Endodermal cell (in vitro differentiated cells): ENCODE measurements around the gene LTBP4. TPM values are rescaled to one million over a fixed set of nuclear protein-coding genes. Genes with fewer than 3 reads are reported as not detected.
A peak's percentile ranks its signal among the peaks of the same experiment; 100 is the strongest.

ENCODE experiments used
- DNase-seq: peaks from one replicate; pipeline ENCODE4 v3.0.0-alpha.2; 2017
- H3K27ac ChIP-seq: 2 replicates; pipeline ENCODE4 v1.5.1; 2013; ENCODE audit warnings: mild to moderate bottlenecking, low read depth, low read length, moderate library complexity
- H3K27me3 ChIP-seq: 2 replicates; pipeline ENCODE4 v1.6.1; 2013; ENCODE audit warnings: mild to moderate bottlenecking, low read length, moderate library complexity; ENCODE audit not compliant: insufficient read depth, control insufficient read depth, poor library complexity, severe bottlenecking
- H3K36me3 ChIP-seq: 2 replicates; pipeline ENCODE4 v1.7.0; 2013; ENCODE audit warnings: mild to moderate bottlenecking, low read length, moderate library complexity; ENCODE audit not compliant: control insufficient read depth, insufficient read depth
- H3K4me1 ChIP-seq: one replicate; pipeline ENCODE4 v1.7.0; 2013; ENCODE audit warnings: low read length; ENCODE audit not compliant: control insufficient read depth, insufficient read depth
- H3K4me3 ChIP-seq: 2 replicates; pipeline ENCODE4 v1.5.1; 2013; ENCODE audit warnings: mild to moderate bottlenecking, low read length, moderate library complexity
- H3K9ac ChIP-seq: 2 replicates; pipeline ENCODE4 v1.6.1; 2013; ENCODE audit warnings: mild to moderate bottlenecking, low read length, moderate library complexity; ENCODE audit not compliant: poor library complexity, severe bottlenecking; ENCODE audit errors: extremely low read depth
- H3K9me3 ChIP-seq: 2 replicates; pipeline ENCODE4 v1.6.1; 2013; ENCODE audit warnings: mild to moderate bottlenecking, low read length, moderate library complexity; ENCODE audit not compliant: control insufficient read depth
- H3K27ac Mint-ChIP-seq: 2 replicates; pipeline ENCODE4 v1.8.0; 2020; ENCODE audit warnings: mixed read lengths
- H3K27me3 Mint-ChIP-seq: 2 replicates; pipeline ENCODE4 v1.8.0; 2021; ENCODE audit warnings: mild to moderate bottlenecking, mixed read lengths; ENCODE audit not compliant: insufficient read depth
- H3K36me3 Mint-ChIP-seq: 2 replicates; pipeline ENCODE4 v1.8.0; 2020; ENCODE audit warnings: low read depth, mixed read lengths
- H3K4me1 Mint-ChIP-seq: 2 replicates; pipeline ENCODE4 v1.8.0; 2020; ENCODE audit warnings: mixed read lengths
- H3K4me3 Mint-ChIP-seq: 2 replicates; pipeline ENCODE4 v1.8.0; 2020; ENCODE audit warnings: mild to moderate bottlenecking, moderate library complexity, mixed read lengths
- H3K9me3 Mint-ChIP-seq: 2 replicates; pipeline ENCODE4 v1.8.0; 2020; ENCODE audit warnings: mild to moderate bottlenecking, mixed read lengths
- CTCF ChIP-seq: fragments of 200-600 bp; sonication (generic); conservative IDR thresholded peaks from 2 replicates; pipeline ENCODE4 v1.5.0; 2021; ENCODE audit warnings: antibody characterized with exemption, mild to moderate bottlenecking
- WGBS, 2 experiments: methylation state at CpG; one replicate each; pipeline versions ENCODE4 v1.1.5 to v1.1.7; 2013; ENCODE audit warnings: missing lambda C conversion rate in 2 of 2, mixed read lengths in 1 of 2; ENCODE audit not compliant: insufficient coverage in 1 of 2, insufficient read length in 1 of 2; 5-methylcytosine and 5-hydroxymethylcytosine counted together
- total RNA-seq, 2 donors: library from RNA; stranded (reverse); fragmentation: NEBNext Ultra II Directional in 1 of 2; extraction: Animal tissue kit (Norgen Biotek cat#: 25700) in 1 of 2; gene quantifications; 2 replicates in 1 of 2; 3 replicates in 1 of 2; pipeline ENCODE4 v1.2.1, GENCODE V29; 2021

Gene LTBP4
- total RNA-seq, 2 donors from 2014 or later, result 104 to 133 TPM

- no peaks in the 10 kb centered on the region for H3K36me3 ChIP-seq
- no peak overlapping the region for H3K4me3 ChIP-seq
- peaks cover 3% of the 10 kb centered on the region for H3K9me3 Mint-ChIP-seq
- peak overlapping the region; percentile 43 for H3K4me3 Mint-ChIP-seq
- no peaks in the 10 kb centered on the region for H3K9me3 ChIP-seq
- WGBS, 2 experiments, result 35 to 52% methylated on average over 6 to 13 of the region's 13 CpGs
- no peak overlapping the region for H3K27ac Mint-ChIP-seq
- H3K27me3 Mint-ChIP-seq, result peaks cover 76% of the 10 kb centered on the region
- H3K36me3 Mint-ChIP-seq, result no peaks in the 10 kb centered on the region
- no peak for TF ChIP-seq CTCF
- peaks cover 12% of the 10 kb centered on the region for H3K4me1 ChIP-seq
- H3K4me1 Mint-ChIP-seq, result peaks cover 20% of the 10 kb centered on the region
- DNase-seq, result peak; percentile 62
- H3K27ac ChIP-seq, result no peak overlapping the region
- H3K9ac ChIP-seq, result no peak overlapping the region
- peaks cover 63% of the 10 kb centered on the region for H3K27me3 ChIP-seq
These were observed 517 bp upstream of the LTBP4 start for GRCh38 chr19:40600570-40601133.

- H3K9me3 ChIP-seq, result no peaks in the 10 kb centered on the region
- peaks cover 3% of the 10 kb centered on the region for H3K9me3 Mint-ChIP-seq
- H3K27me3 ChIP-seq, result peaks cover 55% of the 10 kb centered on the region
- peaks cover 14% of the 10 kb centered on the region for H3K4me1 ChIP-seq
- H3K9ac ChIP-seq, result peak overlapping the region; percentile 54
- DNase-seq, result no peak
- WGBS, 2 experiments, result 39 to 78% methylated on average over 1 to 2 of the region's 2 CpGs
- peak overlapping the region; percentile 59 for H3K4me3 Mint-ChIP-seq
- peak overlapping the region; percentile 87 for H3K27ac Mint-ChIP-seq
- peaks cover 78% of the 10 kb centered on the region for H3K27me3 Mint-ChIP-seq
- no peaks in the 10 kb centered on the region for H3K36me3 Mint-ChIP-seq
- peak overlapping the region; percentile 72 for H3K4me3 ChIP-seq
- TF ChIP-seq CTCF, result no peak
- peak overlapping the region; percentile 69 for H3K27ac ChIP-seq
- no peaks in the 10 kb centered on the region for H3K36me3 ChIP-seq
- peaks cover 24% of the 10 kb centered on the region for H3K4me1 Mint-ChIP-seq
These were observed 1.9 kb downstream of the LTBP4 start for GRCh38 chr19:40603071-40603388.

GRCh38 chr19:40603389-40604170 is 2.4 kb downstream of the LTBP4 start:
- Histone ChIP-seq H3K9me3 (no peaks in the 10 kb centered on the region), H3K9ac (peak overlapping the region; percentile 54), H3K4me1 (peaks cover 14% of the 10 kb centered on the region), H3K36me3 (no peaks in the 10 kb centered on the region), H3K27me3 (peaks cover 56% of the 10 kb centered on the region), H3K27ac (peak overlapping the region; percentile 69), H3K4me3 (peak overlapping the region; percentile 72)
- Mint-ChIP-seq H3K27ac (peak overlapping the region; percentile 87), H3K36me3 (no peaks in the 10 kb centered on the region), H3K4me1 (peaks cover 24% of the 10 kb centered on the region), H3K9me3 (peaks cover 3% of the 10 kb centered on the region), H3K4me3 (peak overlapping the region; percentile 59), H3K27me3 (peaks cover 80% of the 10 kb centered on the region)
- DNase-seq, result peak; percentile 100
- no peak for TF ChIP-seq CTCF
- WGBS, 2 experiments, result 1 to 4% methylated on average over 21 to 43 of the region's 43 CpGs
